Keratinocyte (primary cell): ENCODE measurements around the gene TAF7. TPM values are rescaled to one million over a fixed set of nuclear protein-coding genes. Genes with fewer than 3 reads are reported as not detected.
A peak's percentile ranks its signal among the peaks of the same experiment; 100 is the strongest.

Experiments
- DNase-seq: peaks from one replicate; pipeline ENCODE4 v3.0.0-alpha.2; 2011; ENCODE audit warnings: low read depth, missing footprints, low spot score
- FAIRE-seq: peaks from 2 replicates; lab custom pipeline; 2011; peaks lifted over from hg19 to GRCh38; lab: Jason Lieb, UNC
- H2AFZ ChIP-seq: 2 replicates; pipeline ENCODE4 v1.6.0; 2012; ENCODE audit warnings: low read length, control low read depth, inconsistent platforms; ENCODE audit not compliant: control insufficient read depth
- H3K27ac ChIP-seq: 2 replicates; pipeline ENCODE4 v1.5.1; 2011; ENCODE audit warnings: low read length; ENCODE audit not compliant: control insufficient read depth, insufficient read depth
- H3K27me3 ChIP-seq: 3 replicates; pipeline ENCODE4 v1.6.0; 2011; ENCODE audit warnings: low read length; ENCODE audit not compliant: control insufficient read depth, insufficient read depth; ENCODE audit errors: extremely low read depth
- H3K36me3 ChIP-seq, 2 experiments: 2 replicates in 1 of 2; 3 replicates in 1 of 2; pipeline ENCODE4 v1.5.1; 2011; ENCODE audit warnings: low read length in 2 of 2, mild to moderate bottlenecking in 1 of 2; ENCODE audit not compliant: control insufficient read depth in 2 of 2, insufficient read depth in 2 of 2; ENCODE audit errors: extremely low read depth in 1 of 2
- H3K4me1 ChIP-seq: 3 replicates; pipeline ENCODE4 v1.5.1; 2011; ENCODE audit warnings: low read length; ENCODE audit not compliant: control insufficient read depth, insufficient read depth; ENCODE audit errors: extremely low read depth
- H3K4me2 ChIP-seq: 3 replicates; pipeline ENCODE4 v1.6.0; 2011; ENCODE audit warnings: low read depth, low read length; ENCODE audit not compliant: control insufficient read depth, insufficient read depth; ENCODE audit errors: extremely low read depth
- H3K4me3 ChIP-seq, 3 experiments: fragments of 200-600 bp in 1 of 3; sonication (generic) in 1 of 3; 2 replicates in 2 of 3; 3 replicates in 1 of 3; pipeline ENCODE4 v1.5.1; 2011 to 2016; ENCODE audit warnings: low read length in 3 of 3, mild to moderate bottlenecking in 3 of 3, control low read depth in 2 of 3, inconsistent platforms in 1 of 3, low read depth in 1 of 3, mixed read lengths in 1 of 3, mixed run types in 1 of 3, moderate library complexity in 1 of 3; ENCODE audit not compliant: control insufficient read depth in 2 of 3, insufficient read depth in 2 of 3; ENCODE audit errors: extremely low read depth in 1 of 3
- H3K79me2 ChIP-seq: 2 replicates; pipeline ENCODE4 v1.6.0; 2012; ENCODE audit warnings: low read length; ENCODE audit not compliant: control insufficient read depth, insufficient read depth
- H3K9ac ChIP-seq: 3 replicates; pipeline ENCODE4 v1.6.0; 2011; ENCODE audit warnings: low read length; ENCODE audit not compliant: control insufficient read depth, insufficient read depth; ENCODE audit errors: extremely low read depth
- H3K9me1 ChIP-seq: 3 replicates; pipeline ENCODE4 v1.6.0; 2011; ENCODE audit warnings: low read length; ENCODE audit not compliant: control insufficient read depth, insufficient read depth; ENCODE audit errors: extremely low read depth
- H3K9me3 ChIP-seq: 2 replicates; pipeline ENCODE4 v1.5.1; 2012; ENCODE audit warnings: low read depth, low read length; ENCODE audit not compliant: control insufficient read depth
- H4K20me1 ChIP-seq: 3 replicates; pipeline ENCODE4 v1.6.0; 2011; ENCODE audit warnings: low read length; ENCODE audit not compliant: control insufficient read depth, insufficient read depth; ENCODE audit errors: extremely low read depth
- CTCF ChIP-seq, 3 experiments: IDR thresholded peaks in 1 of 3; conservative IDR thresholded peaks in 1 of 3; optimal IDR thresholded peaks in 1 of 3; 2 replicates in 2 of 3; 3 replicates in 1 of 3; pipeline versions ENCODE3 to v1.5.1; 2011; ENCODE audit warnings: low read length in 3 of 3, mild to moderate bottlenecking in 3 of 3, moderate library complexity in 2 of 3, control low read depth in 1 of 3, inconsistent platforms in 1 of 3; ENCODE audit not compliant: insufficient read depth in 2 of 3; ENCODE audit errors: extremely low read depth in 1 of 3
- EZH2 ChIP-seq: IDR thresholded peaks from one replicate; pipeline ENCODE4 v1.6.1; 2012; ENCODE audit warnings: inconsistent platforms, mild to moderate bottlenecking, low read length, moderate library complexity
- dilution Hi-C: fragments of 300-500 bp; cut with MboI; formaldehyde crosslinking; loops from one replicate; pipeline ENCODE4 v1.7.0; 2020; ENCODE audit warnings: low sequenced_read_pairs; ENCODE audit not compliant: extremely low pct_ligation_motif_present
- polyA plus RNA-seq, 5 experiments: library from polyadenylated mRNA; depleted of rRNA in 3 of 5; stranded (reverse) in 3 of 5; stranded (forward) in 1 of 5; unstranded in 1 of 5; fragments of >200 nt; gene quantifications; 1 replicate in 1 of 5; 2 replicates in 3 of 5; 3 replicates in 1 of 5; pipeline versions ENCODE4 v1.2.1 to v1.2.3, GENCODE V29; 2011 to 2012; ENCODE audit warnings: missing spikeins in 2 of 5, low read depth in 1 of 5, low replicate concordance in 1 of 5

TAF7 gene
- polyA plus RNA-seq, 1 donor (not counting 4 experiments of a cell fraction or from before 2014, with no cell fraction given) = 58.9 TPM

DNA sequence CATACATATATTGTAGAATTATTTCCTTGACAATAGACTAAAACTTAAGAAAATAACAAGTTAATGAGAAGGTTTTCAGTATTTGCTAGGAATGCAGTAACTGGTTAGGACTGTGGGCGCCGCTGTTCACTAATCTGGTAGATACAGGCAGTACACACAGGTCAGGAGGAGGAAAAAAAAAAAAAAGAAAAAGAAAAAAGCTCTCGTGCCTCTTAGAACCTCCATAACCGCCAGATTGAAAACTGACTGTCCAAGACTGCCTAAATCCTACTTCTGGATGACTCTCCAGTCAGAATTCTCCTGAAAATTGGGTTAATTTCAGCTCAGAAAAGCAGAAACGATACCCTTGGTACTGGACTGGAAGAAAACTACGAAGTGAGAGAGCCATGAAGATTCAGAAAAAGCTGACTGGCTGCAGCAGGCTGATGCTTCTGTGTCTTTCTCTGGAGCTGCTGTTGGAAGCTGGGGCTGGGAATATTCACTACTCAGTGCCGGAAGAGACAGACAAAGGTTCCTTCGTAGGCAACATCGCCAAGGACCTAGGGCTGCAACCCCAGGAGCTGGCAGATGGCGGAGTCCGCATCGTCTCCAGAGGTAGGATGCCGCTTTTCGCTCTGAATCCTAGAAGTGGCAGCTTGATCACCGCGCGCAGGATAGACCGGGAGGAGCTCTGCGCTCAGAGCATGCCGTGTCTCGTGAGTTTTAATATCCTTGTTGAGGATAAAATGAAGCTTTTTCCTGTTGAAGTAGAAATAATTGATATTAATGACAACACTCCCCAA lies 9.9 kb upstream of the TAF7 start, which contains the start of gene PCDHGA1:
PCDHGA1 (plus strand) TSS at position 216 of the 782 bp plus-strand sequence.
- TF ChIP-seq EZH2 (no peak), CTCF (optimal IDR thresholded peaks at IDR 0.05 in 1 of 3, IDR thresholded peaks at IDR 0.05 in 1 of 3, conservative IDR thresholded peaks at IDR 0.05 in 1 of 3; ENCODE audit: extremely low read depth in 1 of 3, insufficient read depth in 2 of 3, low read length in 3 of 3) (peak; percentile 21 to 47 (median 28))
- no peak within 1 kb of the TSS for H3K9ac ChIP-seq
- H3K4me2 ChIP-seq = peak within 1 kb of the TSS; percentile 55
- dilution Hi-C loops = no loop called here
- no peaks in the 10 kb centered on the region for H3K36me3 ChIP-seq
- DNase-seq = no peak
- no peaks in the 10 kb centered on the region for H3K4me1 ChIP-seq
- no peaks in the 10 kb centered on the region for H4K20me1 ChIP-seq
- peaks cover 4% of the 10 kb centered on the region for H3K27me3 ChIP-seq
- peak within 1 kb of the TSS; percentile 12 to 31 (median 18) for H3K4me3 ChIP-seq
- no peaks in the 10 kb centered on the region for H3K9me1 ChIP-seq
- no peak within 1 kb of the TSS for H3K27ac ChIP-seq
- no peak for FAIRE-seq
- H3K79me2 ChIP-seq = no peaks in the 10 kb centered on the region
- H3K9me3 ChIP-seq = no peaks in the 10 kb centered on the region
- peak within 1 kb of the TSS; percentile 47 for H2AFZ ChIP-seq

- TF ChIP-seq EZH2 (no peak), CTCF (optimal IDR thresholded peaks at IDR 0.05 in 1 of 3, IDR thresholded peaks at IDR 0.05 in 1 of 3, conservative IDR thresholded peaks at IDR 0.05 in 1 of 3; ENCODE audit: extremely low read depth in 1 of 3, insufficient read depth in 2 of 3, low read length in 3 of 3) (no peak)
- no peaks in the 10 kb centered on the region for H3K9me3 ChIP-seq
- H2AFZ ChIP-seq = no peak overlapping the region
- FAIRE-seq (no peak), DNase-seq (no peak)
- no peak overlapping the region for H3K4me3 ChIP-seq
- no peaks in the 10 kb centered on the region for H3K79me2 ChIP-seq
- no peak overlapping the region for H3K27ac ChIP-seq
- peaks cover 4% of the 10 kb centered on the region for H3K27me3 ChIP-seq
- dilution Hi-C loops = no loop called here
- H3K36me3 ChIP-seq = no peaks in the 10 kb centered on the region
- no peak overlapping the region for H3K9ac ChIP-seq
- H4K20me1 ChIP-seq = no peaks in the 10 kb centered on the region
- no peaks in the 10 kb centered on the region for H3K4me1 ChIP-seq
- H3K4me2 ChIP-seq = no peak overlapping the region
- no peaks in the 10 kb centered on the region for H3K9me1 ChIP-seq
These were observed 7.6 kb upstream of the TAF7 start for GRCh38 chr5:141328231-141328630.
